Embryonic facial prominence (tissue), 1 donor: Measurements from ENCODE around the gene FUS.
"Not testable (repeated sequence)": the region's sequence is repeated elsewhere in the genome, so short reads cannot be mapped to it uniquely, and the experiment has no call there.

Experiments
- DNase-seq: peaks from one replicate; pipeline ENCODE4 v3.0.0-alpha.2; 2016; ENCODE audit errors: extremely low spot score

The FUS gene

GRCh38 chr16:31186930-31187807 is 7.2 kb downstream of the FUS start:
- DNase-seq: no peak

GRCh38 chr16:31187808-31188189 is 7.9 kb downstream of the FUS start:
- no peak for DNase-seq

DNA sequence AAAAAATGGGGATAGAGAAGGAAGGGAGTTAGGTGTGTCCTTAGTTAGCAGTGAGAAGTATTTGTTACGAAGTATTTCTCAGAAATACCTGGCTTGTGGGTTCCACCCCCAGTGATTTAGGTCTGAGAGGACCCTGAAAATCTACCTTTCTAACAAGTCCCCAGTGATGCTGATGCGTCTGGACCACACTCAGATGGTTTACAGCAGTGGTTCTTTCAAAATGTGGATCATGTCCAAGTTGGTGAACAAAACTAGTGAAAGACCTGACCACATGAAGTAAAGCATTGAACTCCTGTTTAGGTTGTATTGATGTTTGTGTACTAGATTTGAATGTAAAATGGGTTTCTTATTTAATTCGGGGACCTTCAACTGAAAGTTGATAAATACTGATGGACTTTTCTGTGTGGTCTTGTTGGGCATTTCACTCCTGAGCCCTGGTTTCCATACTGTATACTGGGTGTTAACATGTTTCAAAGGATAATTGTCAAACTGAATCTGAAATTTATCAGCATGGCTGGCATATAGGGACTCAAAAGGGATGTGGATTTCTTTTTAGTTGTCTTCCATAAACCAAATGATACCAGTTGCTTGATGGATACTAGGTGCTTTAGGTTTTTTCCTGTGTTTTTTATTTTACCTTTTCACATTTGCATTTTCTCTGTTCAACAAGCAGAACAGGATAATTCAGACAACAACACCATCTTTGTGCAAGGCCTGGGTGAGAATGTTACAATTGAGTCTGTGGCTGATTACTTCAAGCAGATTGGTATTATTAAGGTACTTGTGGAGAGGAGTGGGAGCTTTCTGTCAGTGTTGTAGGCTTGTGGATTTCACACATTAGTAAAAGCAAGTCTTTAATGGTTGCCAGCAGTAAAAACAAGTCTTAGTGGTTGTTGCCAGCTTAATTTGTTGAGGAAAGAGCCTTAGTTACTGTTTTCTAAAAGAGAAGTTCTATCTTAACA is 8.8 kb downstream of the FUS start:
- DNase-seq: no peak

- no peak for DNase-seq
These were observed 9.5 kb downstream of the FUS start for GRCh38 chr16:31189412-31189778.

DNA sequence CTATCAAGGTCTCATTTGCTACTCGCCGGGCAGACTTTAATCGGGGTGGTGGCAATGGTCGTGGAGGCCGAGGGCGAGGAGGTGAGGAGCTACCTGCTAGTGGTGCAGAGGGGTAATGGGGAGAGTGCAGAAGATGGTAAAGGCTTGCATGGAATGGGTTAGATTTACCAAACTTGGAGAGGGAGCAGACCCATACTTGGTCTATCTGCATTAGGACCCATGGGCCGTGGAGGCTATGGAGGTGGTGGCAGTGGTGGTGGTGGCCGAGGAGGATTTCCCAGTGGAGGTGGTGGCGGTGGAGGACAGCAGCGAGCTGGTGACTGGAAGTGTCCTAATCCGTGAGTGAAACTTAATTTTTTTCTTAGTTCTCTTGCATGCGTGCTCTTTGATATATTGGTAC is 10.1 kb downstream of the FUS start:
- no peak for DNase-seq

- DNase-seq: no peak
These were observed 11.0 kb downstream of the FUS start for GRCh38 chr16:31190818-31191444.

DNA sequence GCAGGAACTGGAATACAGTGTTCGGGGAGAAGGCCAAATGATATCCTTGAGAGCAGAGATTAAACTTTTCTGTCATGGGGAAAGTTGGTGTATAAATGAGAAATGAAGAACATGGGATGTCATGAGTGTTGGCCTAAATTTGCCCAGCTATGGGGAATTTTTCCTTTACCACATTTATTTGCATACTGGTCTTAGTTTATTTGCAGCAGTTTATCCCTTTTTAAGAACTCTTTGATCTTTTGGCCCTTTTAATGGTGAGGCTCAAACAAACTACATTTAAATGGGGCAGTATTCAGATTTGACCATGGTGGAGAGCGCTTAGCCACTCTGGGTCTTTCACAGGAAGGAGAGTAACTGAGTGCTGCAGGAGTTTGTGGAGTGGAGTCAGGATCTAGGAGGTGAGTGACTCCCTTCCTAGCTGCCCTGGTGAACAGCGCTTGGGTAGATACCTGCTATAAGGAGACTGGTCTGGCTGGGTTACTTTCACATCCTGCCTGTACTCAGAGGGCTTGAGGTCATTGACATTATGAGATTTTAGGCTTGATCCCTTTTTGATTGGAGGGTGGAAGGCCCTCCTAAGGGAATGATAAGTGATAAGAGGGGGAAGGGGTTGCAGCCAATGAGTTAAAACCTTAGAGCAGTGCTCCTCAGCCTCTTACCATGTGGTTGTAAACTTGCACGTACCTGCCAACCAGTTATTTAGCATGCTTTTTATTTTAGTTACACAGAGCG is 11.9 kb downstream of the FUS start:
- DNase-seq: no peak

GRCh38 chr16:31192856-31193642 is 13.1 kb downstream of the FUS start:
- DNase-seq: no peak

DNA sequence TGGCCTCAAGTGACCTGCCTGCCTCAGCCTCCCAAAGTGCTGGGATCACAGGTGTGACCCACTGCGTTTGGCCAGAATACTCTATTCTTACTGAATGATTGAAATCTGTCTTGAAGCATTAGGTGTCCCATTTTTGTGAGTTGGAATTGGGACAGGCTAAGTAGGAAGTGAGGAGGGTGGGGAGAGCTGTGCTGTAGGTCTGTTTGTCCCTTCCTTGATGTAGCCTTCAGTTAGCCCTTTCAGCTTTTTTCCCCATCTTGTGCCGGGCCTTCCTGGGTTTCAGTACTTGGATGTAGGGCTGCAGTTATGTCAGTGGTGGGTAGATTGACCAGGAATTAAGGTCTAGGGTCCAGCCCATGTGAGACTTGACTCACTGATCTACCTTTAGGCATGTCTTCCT is 13.9 kb downstream of the FUS start:
- no peak for DNase-seq

DNA sequence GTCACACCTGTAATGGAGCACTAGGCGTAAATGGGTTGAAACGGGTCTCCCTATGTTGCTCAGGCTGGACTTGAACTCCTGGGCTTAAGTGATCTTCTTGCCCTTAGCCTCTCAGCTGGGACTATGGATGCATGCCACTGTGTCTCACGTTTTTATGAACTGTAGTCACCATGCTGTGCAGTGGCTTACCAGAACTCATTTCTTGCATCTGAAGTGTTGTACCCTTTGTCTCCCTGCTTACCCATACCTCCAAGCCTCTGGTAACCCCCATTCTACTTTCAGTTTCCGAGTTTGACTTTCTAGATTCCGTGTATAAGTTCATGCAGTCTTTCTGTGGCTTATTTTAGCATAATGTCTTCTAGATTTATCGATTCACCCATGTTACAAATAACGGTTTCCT is 15.0 kb downstream of the FUS start:
- no peak for DNase-seq

- DNase-seq: not testable (repeated sequence)
These were observed 15.9 kb downstream of the FUS start for GRCh38 chr16:31195861-31196260.

- no peak for DNase-seq
These were observed 16.6 kb downstream of the FUS start for GRCh38 chr16:31196324-31197088.

DNA sequence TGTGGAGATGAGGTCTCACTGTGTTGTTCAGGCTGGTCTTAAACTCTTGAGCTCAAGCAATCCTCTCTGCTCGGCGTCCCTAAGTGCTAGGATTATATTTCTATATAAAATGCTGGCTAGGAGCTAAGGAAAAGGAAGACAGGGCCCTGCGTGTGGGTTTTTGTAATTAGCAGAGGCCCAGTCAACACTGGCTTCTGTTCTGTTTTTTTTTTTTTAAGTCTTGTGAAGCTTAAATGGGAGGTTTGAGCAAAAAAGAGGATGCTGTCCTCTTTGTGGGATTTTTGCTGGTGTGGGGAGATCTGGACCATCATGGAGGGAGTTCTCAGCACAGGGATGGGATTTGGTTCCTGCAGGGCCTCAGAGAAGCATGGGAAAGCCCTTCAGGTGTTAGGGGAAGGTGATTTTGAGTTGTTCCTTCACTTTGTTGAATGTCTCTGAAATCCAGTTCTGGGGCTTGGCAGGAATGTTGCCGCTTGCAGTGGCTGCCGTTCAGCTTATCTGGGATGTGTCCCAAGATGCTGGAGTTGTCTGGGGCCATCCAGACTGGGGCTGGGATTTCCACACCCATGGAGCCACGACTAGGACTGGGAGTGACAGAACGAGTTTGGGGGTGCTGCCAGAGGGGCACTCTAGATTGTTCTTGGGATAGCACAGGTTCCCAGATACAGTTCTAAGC is 18.4 kb downstream of the FUS start:
- DNase-seq: no peak

- DNase-seq: no peak
These were observed 19.6 kb downstream of the FUS start for GRCh38 chr16:31199430-31200041.

- DNase-seq: not testable (repeated sequence)
These were observed 20.2 kb downstream of the FUS start for GRCh38 chr16:31200111-31200510.

GRCh38 chr16:31200821-31201568 is 21.1 kb downstream of the FUS start:
- no peak for DNase-seq

GRCh38 chr16:31201582-31202413 is 21.9 kb downstream of the FUS start:
- no peak for DNase-seq
